Skeletal muscle tissue (tissue), 4 donors: Measurements from ENCODE around the gene DMTF1. TPM values are rescaled to one million over a fixed set of nuclear protein-coding genes. Genes with fewer than 3 reads are reported as not detected.
"Not testable (repeated sequence)": the region's sequence is repeated elsewhere in the genome, so short reads cannot be mapped to it uniquely, and the experiment has no call there.

Experiments
- H3K27ac ChIP-seq: one replicate; pipeline ENCODE4 v1.7.0; 2013; ENCODE audit warnings: mild to moderate bottlenecking, low read depth, low read length, inconsistent platforms
- H3K27me3 ChIP-seq, 3 donors: one replicate each; pipeline ENCODE4 v1.7.0; 2013; ENCODE audit warnings: low read length in 3 of 3; ENCODE audit not compliant: control insufficient read depth in 3 of 3, insufficient read depth in 3 of 3
- H3K36me3 ChIP-seq, 3 donors: one replicate each; pipeline ENCODE4 v1.7.0; 2013; ENCODE audit warnings: low read length in 3 of 3; ENCODE audit not compliant: control insufficient read depth in 3 of 3, insufficient read depth in 3 of 3
- H3K4me1 ChIP-seq, 3 donors: one replicate each; pipeline ENCODE4 v1.7.0; 2013; ENCODE audit warnings: low read length in 3 of 3, mild to moderate bottlenecking in 3 of 3; ENCODE audit not compliant: control insufficient read depth in 3 of 3, insufficient read depth in 3 of 3
- H3K4me3 ChIP-seq, 3 donors: one replicate each; pipeline ENCODE4 v1.7.0; 2013; ENCODE audit warnings: low read length in 3 of 3
- H3K9ac ChIP-seq, 3 donors: one replicate each; pipeline ENCODE4 v1.7.0; 2013; ENCODE audit warnings: low read length in 3 of 3, mild to moderate bottlenecking in 3 of 3, moderate library complexity in 2 of 3, low read depth in 1 of 3
- H3K9me3 ChIP-seq, 3 donors: one replicate each; pipeline ENCODE4 v1.7.0; 2013; ENCODE audit warnings: low read length in 3 of 3; ENCODE audit not compliant: control insufficient read depth in 3 of 3
- total RNA-seq: library from RNA; depleted of rRNA; stranded (reverse); fragments of >200 nt; gene quantifications from one replicate; pipeline ENCODE4 v1.2.3, GENCODE V29; 2014
- donor health status: Osteomylitis.

Gene DMTF1
- total RNA-seq, 1 donor from 2014 or later = 50.1 TPM

DNA sequence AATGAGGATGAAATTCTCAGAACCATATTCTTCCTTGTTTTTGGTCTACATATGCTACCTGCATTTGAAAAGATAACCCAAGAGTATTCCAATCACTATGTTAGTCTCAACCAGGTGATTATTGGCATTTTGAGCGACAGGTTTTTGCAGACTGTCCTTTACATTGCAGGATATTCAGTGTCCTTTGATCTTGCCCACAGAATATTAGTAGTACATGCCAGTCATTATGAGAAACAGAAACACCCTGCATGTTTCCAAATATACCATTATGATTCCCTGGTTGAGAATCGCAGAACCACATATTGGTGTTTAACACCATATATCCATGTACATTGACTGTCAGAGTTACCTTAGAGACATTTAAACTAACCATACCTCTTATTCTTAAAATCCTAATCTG, 36.7 kb downstream of the DMTF1 start:
- Histone ChIP-seq H3K36me3 (peaks cover 30 to 80% (median 63%) of the 10 kb centered on the region in 3 donors), H3K9me3 (no peaks in the 10 kb centered on the region)

DNA sequence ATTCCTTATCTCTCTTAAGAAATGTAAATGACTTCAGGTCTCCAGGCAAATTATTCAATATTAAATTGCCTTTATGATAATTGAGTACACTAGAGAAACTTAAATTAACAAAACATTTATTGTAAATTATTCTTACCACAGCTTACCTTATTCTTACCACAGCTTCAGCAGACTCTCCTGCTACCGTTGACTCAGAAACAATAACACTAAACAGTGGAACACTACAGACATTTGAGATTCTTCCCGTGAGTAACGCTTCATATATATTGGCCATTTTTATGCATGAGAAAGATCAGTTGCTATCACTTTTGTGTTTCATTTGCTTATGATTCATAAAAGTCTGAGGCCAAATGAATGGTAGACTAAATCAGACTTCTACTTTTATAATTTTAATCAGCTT, 38.5 kb downstream of the DMTF1 start:
- no peak overlapping the region for H3K9ac ChIP-seq
- H3K27ac ChIP-seq = no peak overlapping the region
- no peaks in the 10 kb centered on the region for H3K27me3 ChIP-seq
- peaks cover 37 to 84% (median 67%) of the 10 kb centered on the region in 3 donors for H3K36me3 ChIP-seq
- H3K4me1 ChIP-seq = no peaks in the 10 kb centered on the region
- H3K4me3 ChIP-seq = no peak overlapping the region
- H3K9me3 ChIP-seq = no peaks in the 10 kb centered on the region

More for the DNA sequence above, 36.7 kb downstream of the DMTF1 start:
- no peaks in the 10 kb centered on the region for H3K27me3 ChIP-seq
- no peak overlapping the region for H3K27ac ChIP-seq
- H3K4me1 ChIP-seq = no peaks in the 10 kb centered on the region
- H3K4me3 ChIP-seq = no peak overlapping the region
- no peak overlapping the region for H3K9ac ChIP-seq

DNA sequence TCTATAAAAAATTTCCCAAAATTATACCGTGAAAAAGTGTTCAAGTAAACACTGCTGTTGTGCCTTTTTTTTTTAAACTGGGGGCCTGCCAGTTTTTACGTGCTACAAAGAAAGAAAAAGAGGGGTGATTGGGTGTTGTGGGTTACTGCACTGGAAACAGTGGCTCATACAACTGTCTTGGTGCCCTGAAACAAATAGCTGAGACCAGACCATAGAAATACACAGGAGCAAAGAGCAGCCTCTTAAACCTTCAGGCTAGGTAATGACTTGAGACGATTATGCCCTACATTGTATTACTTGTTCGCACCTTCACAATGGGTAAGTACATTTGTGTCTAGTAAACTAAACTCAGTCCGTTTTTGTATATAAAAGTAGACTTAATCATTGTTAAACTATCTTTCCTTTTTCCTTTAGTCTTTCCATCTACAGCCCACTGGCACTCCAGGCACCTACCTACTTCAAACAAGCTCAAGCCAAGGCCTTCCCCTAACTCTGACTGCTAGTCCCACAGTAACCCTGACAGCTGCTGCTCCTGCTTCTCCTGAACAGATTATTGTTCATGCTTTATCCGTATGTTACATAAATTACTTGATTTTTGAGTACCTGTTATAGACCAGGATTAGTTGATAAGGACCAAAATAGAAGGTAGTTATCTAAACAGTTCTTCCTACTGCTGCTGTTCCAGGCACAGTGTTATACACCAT, 40.7 kb downstream of the DMTF1 start:
- no peak overlapping the region for H3K9ac ChIP-seq
- peaks cover 41 to 83% (median 74%) of the 10 kb centered on the region in 3 donors for H3K36me3 ChIP-seq
- H3K4me1 ChIP-seq = no peaks in the 10 kb centered on the region
- no peaks in the 10 kb centered on the region for H3K9me3 ChIP-seq
- H3K27ac ChIP-seq = no peak overlapping the region
- no peak overlapping the region for H3K4me3 ChIP-seq
- H3K27me3 ChIP-seq = no peaks in the 10 kb centered on the region

DNA sequence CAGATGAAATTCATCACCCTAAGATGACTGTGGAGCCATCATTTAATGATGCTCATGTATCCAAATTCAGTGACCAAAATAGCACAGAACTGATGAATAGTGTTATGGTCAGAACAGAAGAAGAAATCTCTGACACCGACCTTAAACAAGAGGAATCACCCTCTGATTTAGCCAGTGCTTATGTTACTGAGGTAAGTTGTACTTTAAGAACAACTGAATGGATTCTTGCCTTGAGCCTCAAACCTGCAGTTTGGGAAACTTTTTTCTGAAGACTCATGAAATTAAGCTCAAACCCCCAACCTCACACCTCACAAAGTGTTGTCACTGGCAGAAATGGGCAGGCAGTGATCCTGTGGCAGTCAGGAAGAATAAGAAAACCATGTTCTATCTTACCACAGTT, 41.7 kb downstream of the DMTF1 start:
- H3K27ac ChIP-seq = no peak overlapping the region
- H3K9me3 ChIP-seq = no peaks in the 10 kb centered on the region
- no peak overlapping the region for H3K9ac ChIP-seq
- H3K4me3 ChIP-seq = no peak overlapping the region
- peaks cover 42 to 73% (median 70%) of the 10 kb centered on the region in 3 donors for H3K36me3 ChIP-seq
- H3K4me1 ChIP-seq = no peaks in the 10 kb centered on the region
- H3K27me3 ChIP-seq = no peaks in the 10 kb centered on the region

DNA sequence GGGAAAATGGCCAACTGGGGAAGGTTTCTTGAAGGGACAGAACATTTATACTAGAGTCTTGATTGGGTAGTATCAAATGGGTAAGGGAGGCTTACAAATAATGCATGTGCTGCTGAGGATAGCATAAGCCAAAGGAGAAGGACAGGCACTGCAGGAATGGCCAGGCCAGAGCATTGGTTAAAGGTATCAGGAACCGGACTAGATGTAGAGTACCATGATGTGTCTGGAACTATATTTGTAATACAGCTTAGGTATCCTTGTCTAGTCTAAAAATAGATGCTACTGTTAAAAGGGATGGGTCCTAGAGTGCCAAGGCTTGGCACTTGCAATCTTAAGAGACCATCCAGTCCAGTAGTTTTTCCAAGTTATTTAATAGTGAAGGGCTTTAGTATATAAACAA, 47.0 kb downstream of the DMTF1 start:
- H3K27ac ChIP-seq = no peak overlapping the region
- H3K9me3 ChIP-seq = no peaks in the 10 kb centered on the region
- H3K4me1 ChIP-seq = peaks cover 2 to 6% (median 4%) of the 10 kb centered on the region in 3 donors
- no peaks in the 10 kb centered on the region for H3K27me3 ChIP-seq
- H3K36me3 ChIP-seq = peaks cover 20 to 33% (median 28%) of the 10 kb centered on the region in 3 donors
- no peak overlapping the region for H3K4me3 ChIP-seq
- no peak overlapping the region for H3K9ac ChIP-seq

DNA sequence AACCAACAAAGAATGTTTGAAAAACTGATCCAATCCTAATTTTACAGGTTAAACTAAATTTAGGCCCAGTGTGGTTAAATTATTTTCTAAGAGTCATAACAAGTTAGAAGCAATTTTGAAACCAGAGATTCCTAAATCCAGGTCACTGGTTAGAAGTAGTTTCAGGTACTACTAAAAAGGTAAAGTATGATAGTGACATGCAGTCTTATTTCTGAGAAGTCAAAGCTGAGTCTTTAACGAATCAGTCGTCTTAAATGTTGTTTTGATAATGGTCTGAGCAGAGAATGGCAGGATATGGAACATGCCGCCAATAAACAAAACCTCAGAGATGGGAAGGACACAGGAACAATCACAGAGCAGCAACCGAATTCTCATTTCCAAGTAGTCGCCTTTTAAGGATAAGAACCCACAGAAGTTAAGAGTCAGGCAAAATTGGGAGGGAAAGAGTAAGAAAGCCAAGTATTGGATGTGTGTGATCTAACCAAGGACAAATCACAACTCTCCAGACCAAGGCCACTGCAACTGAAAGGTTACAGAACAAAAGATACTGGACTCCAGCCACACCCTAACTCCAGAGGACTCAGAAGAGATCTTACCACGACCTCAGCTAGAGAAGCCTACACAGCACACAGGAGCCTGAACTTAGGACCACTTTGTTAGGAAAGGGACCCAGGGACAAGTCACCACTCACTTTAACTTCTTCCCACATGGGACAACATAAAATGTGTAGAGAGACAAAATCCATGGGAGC, 47.6 kb downstream of the DMTF1 start:
- H3K36me3 ChIP-seq = peaks cover 18 to 26% (median 22%) of the 10 kb centered on the region in 3 donors
- no peak overlapping the region for H3K4me3 ChIP-seq
- no peaks in the 10 kb centered on the region for H3K27me3 ChIP-seq
- H3K9ac ChIP-seq = no peak overlapping the region
- peaks cover 2 to 6% (median 4%) of the 10 kb centered on the region in 3 donors for H3K4me1 ChIP-seq
- peaks cover 0 to 3% (median 0%) of the 10 kb centered on the region in 3 donors for H3K9me3 ChIP-seq
- no peak overlapping the region for H3K27ac ChIP-seq

DNA sequence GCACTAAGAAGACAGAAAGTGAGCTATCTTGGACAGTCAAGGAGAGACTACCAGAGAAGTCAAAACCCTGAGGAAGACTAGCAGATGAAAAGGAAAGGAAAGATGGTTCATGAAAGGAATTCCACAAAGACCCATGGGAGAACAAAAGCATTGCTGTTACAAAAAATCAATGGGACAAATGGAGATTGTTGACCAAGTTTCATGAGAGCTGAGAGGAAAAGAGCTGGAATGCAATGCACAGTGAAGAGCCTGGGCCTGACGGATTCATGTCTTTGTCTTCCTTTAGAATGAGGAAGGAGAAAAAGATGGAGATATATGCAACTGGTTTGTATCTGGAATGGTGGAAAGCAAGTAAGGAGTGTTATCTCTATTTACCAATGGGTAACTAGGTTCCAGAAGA, 50.0 kb downstream of the DMTF1 start:
- Histone ChIP-seq H3K4me1 (peaks cover 2 to 6% (median 4%) of the 10 kb centered on the region in 3 donors), H3K27me3 (no peaks in the 10 kb centered on the region), H3K4me3 (no peak overlapping the region), H3K27ac (no peak overlapping the region), H3K9me3 (peaks cover 0 to 3% (median 3%) of the 10 kb centered on the region in 3 donors), H3K36me3 (peaks cover under 1 to 8% (median 4%) of the 10 kb centered on the region in 3 donors), H3K9ac (no peak overlapping the region)

DNA sequence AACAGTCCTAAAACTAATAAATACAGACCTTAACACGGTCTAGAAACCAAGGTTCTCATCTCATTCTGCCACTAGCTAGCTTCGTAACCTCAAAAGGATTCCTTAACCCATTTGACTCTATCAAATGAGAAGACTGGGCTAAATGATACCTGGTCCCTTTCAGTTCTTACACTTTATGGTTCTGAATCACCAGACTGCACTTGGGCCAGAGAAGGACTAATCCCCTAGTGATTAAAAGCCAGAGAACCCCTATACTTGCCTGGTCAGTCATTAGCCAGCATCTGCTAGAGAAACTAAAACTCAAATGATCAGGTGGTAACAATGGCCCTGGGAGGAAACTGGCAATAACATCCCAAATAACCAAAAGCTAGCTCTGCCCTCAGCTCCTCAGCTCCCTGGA, 50.5 kb downstream of the DMTF1 start:
- Histone ChIP-seq H3K4me3 (no peak overlapping the region), H3K36me3 (peaks cover 0 to 4% (median 3%) of the 10 kb centered on the region in 3 donors), H3K4me1 (peaks cover 2 to 6% (median 4%) of the 10 kb centered on the region in 3 donors), H3K9me3 (peaks cover 0 to 3% (median 3%) of the 10 kb centered on the region in 3 donors), H3K9ac (no peak overlapping the region), H3K27ac (no peak overlapping the region), H3K27me3 (no peaks in the 10 kb centered on the region)

DNA sequence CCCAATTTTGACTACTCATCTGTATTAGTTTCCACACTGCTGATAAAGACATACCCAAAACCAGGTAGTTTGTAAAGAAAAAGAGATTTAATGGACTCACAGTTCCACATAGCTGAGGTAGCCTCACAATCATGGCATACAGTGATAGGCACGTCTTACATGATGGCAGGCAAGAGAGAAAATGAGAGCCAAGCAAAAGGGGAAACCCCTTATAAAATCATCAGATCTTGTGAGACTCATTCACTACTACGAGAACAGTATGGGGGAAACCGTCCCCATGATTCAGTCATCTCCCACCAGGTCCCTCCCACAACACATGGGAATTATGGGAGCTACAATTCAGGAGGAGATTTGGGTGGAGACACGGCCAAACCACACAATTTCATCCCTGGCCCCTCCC, 51.7 kb downstream of the DMTF1 start:
- H3K27ac ChIP-seq, H3K9ac ChIP-seq, H3K9me3 ChIP-seq, H3K27me3 ChIP-seq, H3K4me1 ChIP-seq, H3K36me3 ChIP-seq, H3K4me3 ChIP-seq: not testable (repeated sequence)

DNA sequence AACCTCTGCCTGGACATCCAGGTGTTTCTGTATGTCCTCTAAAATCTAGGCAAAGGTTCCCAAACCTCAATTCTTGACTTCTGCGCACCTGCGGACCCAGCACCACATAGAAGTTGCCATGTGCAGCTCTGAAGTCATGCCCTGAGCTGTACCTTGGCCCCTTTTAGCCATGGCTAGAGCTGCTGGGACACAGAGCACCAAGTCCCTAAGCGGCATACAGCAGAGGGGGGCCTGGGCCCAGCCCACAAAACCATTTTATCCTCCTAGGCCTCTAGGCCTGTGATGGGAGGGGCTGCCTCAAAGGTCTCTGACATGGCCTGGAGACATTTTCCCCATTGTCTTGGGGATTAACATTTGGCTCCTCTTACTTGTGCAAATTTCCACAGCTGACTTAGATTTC, 52.7 kb downstream of the DMTF1 start:
- H3K27ac ChIP-seq = no peak overlapping the region
- no peak overlapping the region for H3K9ac ChIP-seq
- no peaks in the 10 kb centered on the region for H3K27me3 ChIP-seq
- no peak overlapping the region for H3K4me3 ChIP-seq
- H3K36me3 ChIP-seq = no peaks in the 10 kb centered on the region
- peaks cover 0 to 6% (median 0%) of the 10 kb centered on the region in 3 donors for H3K4me1 ChIP-seq
- peaks cover 0 to 3% (median 3%) of the 10 kb centered on the region in 3 donors for H3K9me3 ChIP-seq
